Daoy (cell line): ENCODE measurements around the gene LRRC4C. TPM values are rescaled to one million over a fixed set of nuclear protein-coding genes. Genes with fewer than 3 reads are reported as not detected.

Experiments
- DNase-seq: peaks from one replicate; pipeline ENCODE4 v3.0.0-alpha.2; 2015; ENCODE audit warnings: low read depth
- total RNA-seq: library from RNA; depleted of rRNA; stranded (reverse); fragments of >200 nt; shearing (Covaris generic); gene quantifications from 2 replicates; pipeline ENCODE4 v1.2.3, GENCODE V29; 2014

LRRC4C gene
- total RNA-seq, 1 experiment from 2014 or later: not detected

DNA sequence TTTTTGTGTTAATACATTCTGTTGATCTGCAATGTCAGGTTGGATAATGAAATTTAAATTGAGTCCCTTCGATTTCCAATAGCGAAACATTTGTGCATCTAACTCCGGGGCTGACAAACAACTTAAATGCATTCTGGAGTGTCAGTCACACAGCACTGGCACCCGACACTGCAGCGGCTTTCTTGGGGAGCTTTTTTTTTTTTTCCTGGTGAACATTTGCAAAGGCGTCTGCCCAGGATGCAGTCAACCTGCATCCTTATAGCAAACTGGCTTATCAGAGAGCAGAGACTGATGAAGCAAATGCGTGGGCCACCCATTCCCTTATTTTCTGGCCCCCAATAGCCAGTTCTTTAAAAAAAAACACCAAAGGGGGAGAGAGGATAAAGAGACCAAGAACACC, 1167.7 kb downstream of the LRRC4C start:
- no peak for DNase-seq

DNA sequence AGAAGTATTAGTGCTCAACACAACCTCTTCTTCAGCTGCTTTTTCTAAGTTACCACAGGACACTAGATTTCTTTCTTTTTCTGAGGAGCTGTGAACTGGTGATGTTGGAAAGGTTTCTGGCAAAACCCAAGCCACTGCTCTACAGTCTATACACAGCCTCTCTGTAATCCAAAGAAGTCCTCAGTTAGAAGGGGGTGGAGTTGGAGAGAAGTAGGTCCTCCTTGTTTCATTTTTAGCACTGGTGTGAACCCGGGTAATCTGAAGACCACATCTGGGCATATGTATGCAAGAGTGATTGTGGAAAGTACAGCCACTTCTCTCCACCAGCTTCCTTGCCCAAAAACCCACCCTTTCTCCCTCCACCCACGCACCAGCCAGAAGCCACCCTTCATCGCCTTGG, 1168.1 kb downstream of the LRRC4C start:
- DNase-seq: no peak

DNA sequence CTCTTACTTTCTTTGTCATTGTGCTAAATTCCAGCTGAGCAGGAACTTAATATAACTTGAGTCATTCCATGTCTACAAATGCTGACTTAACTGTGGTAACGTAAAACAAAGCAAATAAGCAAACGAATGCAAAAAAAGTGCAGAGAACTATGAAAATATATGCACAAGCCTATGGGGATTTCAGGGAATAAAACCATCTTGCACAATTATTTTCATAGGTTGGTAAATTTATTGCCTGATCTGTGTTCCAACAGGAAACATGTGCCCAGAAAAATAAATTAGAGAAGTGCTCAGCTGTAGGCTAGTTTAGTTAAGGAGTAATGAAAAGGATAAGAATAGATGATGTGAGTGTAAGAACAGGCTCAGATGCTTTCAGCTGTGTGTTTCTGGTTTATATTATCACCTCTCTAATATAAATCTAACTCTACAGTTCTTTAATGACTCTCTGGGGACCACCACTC, 1169.3 kb downstream of the LRRC4C start:
- no peak for DNase-seq

DNA sequence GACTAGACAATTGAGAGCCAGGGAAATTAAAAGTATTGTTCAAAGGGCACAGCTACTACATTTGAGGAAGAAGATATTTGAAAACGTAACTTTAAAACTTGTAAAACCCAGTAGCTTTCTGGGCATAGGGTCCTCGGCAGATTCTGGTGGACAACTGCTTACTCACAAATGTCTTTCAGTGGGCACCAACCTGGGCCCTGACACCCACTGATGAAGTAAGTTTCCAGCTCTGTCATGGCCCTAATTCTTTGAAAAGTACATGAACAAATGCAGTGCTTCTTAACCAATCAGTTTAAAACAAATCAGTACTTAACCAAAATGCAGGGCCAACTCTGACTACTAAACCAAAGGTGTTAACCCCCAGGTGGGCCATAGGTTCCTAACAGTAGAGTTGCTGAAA, 1170.1 kb downstream of the LRRC4C start:
- no peak for DNase-seq

DNA sequence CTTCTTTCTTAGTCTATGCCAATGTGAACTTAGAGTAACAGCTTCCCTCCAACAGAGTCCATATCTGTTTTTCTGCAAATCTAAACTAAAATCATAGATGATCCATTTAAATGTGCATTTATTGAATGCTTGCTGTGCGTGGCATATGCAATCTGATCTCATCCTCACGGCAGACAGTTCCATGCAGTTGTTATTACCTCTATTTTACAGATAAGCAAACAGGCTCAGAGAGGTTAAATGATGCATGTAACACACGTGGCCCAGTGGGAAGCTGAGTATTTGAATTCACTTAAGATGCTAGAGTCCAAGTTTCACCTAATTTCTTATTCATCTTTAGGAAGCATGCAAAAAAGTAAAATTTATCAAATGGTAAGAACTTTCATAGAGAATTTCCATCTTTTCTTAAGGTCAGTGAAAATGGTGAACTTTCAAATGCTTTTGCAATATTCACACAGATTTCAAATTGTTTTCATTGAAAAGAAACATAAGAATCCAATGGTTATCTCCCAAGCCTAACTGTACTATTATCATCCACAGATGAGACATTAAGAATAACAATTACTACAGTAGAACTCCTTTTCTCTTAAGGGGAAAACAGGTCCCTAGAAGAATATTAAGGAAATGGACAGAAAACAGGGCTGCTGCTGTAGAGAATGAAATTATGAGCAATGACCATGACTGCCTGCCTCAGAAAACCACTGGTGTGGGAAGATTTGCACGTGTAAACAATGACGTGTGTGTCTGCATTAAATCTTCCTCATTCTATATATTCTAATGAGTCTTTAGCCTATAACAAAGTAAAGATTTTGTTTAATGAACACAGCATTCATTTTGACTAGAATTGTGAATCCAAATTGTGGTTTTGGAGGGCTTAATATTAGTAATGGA, 1171.3 kb downstream of the LRRC4C start:
- no peak for DNase-seq

DNA sequence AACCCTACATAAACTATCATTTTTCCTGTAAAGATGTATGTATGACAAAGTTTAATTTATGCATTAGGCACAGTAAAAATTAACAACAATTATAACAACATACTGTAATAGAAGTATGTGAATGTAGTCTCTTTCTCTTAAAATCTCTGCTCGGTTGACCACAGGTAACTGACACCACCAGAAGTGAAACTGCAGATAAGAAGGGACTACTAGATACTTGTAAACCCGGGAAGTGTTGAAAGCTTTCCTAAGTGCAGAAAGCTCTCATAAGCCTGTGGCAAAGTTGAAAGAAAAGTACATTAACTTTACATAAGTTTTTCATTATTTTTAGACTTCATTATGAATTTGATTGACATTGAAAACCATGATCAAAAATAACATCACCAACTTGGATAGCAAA, 1173.3 kb downstream of the LRRC4C start:
- DNase-seq: no peak

DNA sequence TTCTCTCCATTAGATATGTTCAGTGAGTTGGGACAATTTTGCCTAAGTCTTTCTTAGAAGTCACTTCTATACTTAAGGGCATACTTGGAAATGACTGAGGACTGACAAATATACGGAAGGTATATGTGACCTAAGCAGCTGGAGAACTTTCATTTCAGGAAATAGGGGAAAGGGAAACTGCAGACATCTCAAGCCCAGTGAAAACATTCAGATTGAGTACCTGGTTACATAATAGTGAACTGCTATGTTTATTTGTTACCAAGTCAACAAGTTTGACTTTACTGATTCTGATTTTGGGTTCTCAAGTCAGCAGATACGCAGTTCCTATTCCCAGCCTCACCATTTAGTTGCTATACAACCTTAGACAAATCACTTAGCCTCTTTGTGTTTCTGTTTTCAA, 1173.9 kb downstream of the LRRC4C start:
- no peak for DNase-seq

DNA sequence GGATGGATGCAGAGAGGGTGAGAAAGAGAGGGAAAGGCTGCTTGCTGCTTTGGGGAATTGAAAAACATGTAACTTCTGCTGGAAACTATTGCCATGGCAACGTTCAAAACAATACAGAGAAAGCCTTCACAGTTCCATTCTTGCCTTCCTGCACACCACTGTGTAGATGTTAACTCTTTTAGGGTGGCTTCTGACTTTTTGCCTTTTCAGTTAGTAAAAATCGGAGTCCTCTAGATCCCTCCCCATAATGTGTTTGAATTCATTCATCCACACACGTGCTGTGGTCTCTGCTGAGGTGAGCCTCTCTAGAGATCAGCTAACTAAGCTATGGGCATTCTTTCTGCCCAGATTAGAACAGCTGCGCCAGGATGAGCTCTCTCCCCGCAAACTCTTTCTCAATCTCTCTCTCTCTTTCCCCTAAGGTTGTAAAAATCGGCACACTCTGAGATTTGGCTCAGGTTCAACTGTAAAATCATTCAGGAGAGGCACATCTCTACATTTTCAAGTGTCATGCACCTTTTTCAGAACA, 1178.3 kb downstream of the LRRC4C start:
- no peak for DNase-seq

DNA sequence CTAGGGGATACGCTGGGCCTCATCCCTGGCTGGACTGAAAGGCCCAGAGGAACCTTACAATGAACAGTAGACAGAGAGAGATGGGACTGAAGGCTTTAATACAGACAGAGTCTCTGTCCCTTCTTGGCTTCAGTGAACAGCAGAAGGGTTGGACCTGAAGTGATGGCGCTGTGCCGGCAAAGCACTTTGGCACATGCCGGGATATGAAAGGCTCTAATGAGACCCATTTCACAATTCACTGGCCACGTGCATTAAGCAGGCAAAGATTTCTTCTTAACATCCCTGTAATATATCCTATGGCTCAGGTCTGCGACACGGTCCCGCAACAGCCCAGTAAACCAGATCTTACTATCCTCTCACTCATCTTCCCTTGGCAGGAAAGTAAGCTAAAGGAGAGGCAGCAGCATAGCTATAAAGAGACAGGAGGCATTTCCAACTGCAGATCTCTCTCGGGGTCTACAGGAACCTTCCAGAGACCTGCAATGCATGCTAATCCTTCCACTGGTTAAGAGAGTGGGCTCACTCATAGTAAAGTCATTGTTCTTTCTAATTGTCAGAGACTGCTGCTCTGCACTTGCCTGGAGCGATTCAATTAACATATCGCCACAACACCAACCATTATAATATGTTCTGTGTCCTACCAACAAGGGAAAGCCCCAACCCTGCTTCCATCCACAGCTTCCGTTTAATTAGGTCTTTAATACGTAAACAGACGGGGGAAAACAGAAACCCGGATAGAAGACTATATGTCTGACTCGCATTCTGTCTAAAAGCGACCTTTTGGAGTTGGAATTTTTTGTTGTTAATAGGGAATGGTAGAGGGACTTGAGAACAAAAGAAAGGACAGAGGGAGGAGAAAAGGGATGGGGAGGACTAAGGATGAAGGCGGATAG, 1179.0 kb downstream of the LRRC4C start:
- DNase-seq: no peak

DNA sequence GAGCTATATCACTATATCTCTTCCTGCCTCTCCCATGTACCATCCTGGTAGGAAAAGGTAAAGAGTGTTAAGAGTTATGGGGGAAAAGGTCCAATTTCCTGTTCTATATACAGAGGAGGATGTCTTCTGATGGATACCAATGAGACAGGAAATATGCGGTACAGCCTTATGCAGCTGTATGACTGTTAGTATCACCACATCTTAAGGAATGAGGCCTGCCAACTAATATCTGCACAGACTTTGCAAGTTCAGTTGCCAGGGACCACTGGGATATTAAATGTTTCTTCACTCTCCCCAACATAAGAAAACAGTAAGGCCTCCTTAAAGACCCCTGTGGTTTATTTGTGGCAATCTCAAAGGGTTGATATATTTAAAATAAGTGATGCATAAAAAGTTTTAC, 1182.5 kb downstream of the LRRC4C start:
- DNase-seq: no peak

DNA sequence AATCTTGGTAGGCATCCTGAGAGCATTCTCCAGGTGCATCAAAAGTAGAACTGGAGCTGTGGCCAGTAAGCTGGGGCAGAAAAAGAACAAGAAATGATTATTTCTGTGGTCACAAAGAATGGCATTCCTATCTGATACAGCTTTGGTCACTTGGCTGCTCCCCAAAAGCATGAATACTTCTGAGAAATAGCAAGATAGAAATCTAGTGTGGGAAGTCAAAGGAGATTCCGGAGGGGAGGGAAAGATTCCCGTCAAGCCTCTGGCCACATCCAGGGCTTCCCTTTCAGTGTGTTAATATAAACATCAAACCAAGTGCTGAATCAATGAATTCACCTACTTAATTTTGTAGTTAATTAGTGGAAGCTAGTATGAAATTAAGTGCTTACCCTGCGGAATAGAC, 1185.4 kb downstream of the LRRC4C start:
- DNase-seq: no peak

DNA sequence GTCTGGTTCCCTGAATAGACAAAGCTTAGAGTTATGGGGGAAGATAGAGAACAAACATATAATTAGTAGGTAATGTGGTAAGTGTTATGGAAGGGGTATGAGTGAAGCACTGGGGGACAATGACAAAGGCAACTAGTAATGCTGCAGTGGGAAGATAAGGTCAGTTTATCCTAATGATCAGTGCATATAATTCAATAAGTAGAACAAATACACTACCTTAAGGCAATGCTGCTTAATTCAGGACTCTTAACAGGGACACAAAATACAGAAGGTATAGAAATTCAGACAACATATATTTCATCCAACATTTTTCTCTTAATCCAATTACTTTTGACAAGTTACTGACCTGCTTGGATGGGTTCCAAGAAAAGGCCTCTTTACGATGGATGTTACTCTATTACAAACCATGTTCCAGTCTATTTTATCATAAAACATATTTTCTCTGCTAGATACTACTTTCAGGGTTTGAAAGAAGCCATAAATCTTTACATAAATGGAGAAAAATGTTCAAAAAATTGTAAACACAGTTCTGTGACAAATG, 1186.2 kb downstream of the LRRC4C start:
- DNase-seq: no peak

DNA sequence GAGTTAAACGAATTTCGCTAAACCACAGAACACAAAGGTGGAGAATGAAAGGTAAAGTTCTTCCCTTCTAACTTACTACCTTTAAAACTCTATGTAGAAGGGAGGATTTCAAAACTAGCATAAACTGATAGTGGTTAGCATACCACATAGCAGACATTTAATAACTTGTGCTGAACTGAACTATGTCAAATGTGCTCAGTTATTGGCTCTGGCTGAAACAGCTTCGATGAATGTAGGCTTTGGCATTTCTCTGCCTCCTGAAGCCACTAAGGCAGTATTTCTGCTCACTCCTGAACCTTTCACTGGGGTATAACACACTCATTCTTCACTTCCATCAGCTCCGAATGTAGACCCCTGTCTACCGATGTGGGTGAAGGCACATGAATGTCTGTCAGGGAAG, 1188.1 kb downstream of the LRRC4C start:
- DNase-seq: no peak

DNA sequence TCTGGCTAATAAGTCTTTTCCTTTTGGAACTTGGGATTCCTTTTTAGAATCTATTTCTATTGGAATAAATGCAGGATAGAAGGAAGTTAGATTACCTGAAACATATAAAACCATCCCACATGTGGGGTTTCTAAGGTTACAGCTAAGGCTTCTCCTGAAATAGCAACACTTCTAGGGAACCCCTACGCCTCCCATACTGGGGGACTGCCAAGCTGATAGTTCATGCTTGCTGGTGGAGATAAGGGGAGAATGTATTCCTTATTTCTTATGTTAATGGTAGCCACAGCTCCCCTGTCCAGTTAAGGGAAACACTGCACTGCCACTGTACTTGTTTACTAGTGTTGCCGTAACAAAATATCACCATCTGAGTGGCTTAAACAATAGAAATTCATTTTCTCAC, 1189.6 kb downstream of the LRRC4C start:
- no peak for DNase-seq

DNA sequence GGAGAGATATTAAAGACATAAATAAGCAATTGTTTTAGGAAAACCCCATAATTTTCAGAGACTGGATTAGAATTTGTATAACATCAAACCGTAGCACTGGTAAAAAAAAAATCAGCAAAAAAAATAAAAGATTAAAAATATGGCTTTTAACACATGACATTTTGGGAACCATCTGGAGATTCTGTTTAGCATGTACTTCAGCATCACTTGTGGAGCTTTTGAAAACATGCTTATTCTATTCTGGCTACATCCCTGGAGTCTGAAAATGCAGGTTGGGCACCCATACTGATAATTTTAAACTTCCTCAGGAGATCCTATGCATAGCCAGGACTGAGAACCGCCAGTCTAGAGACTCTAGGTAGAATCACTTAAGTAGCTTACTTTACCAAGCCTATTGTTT, 1190.9 kb downstream of the LRRC4C start:
- DNase-seq: no peak

DNA sequence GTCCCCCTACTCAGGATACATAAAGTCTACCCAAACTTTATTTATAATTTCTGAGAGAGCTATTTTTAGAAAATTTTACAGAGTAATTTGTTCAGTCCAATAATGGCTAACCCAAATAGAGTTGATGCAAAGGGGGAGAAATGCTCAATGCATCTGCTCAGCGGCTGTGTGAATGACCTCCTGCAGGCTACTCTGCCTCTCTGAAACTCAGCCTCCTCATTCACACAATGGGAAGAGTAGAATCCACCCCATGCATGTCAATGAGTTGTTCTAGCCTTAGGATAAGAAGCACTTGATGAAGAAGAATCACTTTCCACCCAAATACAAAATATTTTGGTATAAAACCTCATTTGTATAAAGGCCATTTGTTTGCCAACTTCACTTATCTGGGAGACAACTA, 1204.0 kb downstream of the LRRC4C start:
- DNase-seq: no peak

DNA sequence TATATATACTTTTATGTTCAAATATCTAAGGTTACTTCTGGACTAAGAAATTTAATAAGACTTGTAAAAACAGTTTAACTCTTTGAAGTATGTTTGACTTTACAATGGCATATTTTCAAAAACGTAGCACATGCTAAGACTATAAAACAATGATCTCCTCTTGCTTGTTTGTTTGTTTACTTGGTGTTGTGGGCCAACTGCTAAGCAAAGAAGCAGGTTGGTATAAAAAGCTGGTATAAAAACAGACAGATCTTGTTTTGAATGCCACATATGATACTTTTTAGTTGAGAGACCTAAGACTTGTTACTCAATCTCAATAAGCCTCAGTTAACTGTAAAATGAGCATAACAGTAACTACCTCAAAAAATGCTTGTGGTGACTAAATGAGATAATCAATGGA, 1206.3 kb downstream of the LRRC4C start:
- DNase-seq: no peak

DNA sequence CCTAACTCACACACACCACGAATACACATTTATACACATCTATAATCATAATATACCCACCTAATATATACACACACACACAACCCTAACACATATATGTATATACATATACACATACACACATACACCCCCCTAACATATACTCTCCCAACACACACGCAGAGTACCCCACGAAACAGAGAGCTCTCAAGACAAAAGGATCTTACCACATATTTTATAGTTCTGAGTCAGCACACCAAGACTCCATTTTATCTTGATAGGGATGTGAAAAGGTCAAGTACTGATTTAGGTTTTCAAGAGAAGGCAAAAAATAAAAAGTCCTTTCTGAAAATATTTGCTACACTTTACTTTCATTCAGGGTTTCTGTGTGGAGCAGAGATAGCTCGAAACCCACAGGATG, 1207.2 kb downstream of the LRRC4C start:
- DNase-seq: no peak

DNA sequence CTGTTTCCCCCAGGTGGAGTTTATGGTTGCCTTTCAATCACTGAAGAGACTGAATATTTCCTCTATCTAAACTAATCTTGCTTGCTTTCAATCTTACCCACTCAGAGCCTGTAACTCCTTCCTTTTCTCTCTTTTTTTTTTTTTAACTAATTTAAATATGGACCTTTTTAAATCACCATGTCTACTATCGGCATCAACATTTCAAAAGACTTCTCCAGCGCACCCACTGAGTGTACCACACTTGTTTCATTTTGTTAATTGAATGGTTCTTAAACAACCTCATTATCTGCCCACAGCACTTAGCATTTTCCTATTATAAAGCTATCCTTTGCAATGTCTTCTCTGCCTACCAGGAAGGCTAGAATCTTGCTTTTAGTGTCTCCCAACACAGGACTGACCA, 1212.5 kb downstream of the LRRC4C start:
- no peak for DNase-seq

DNA sequence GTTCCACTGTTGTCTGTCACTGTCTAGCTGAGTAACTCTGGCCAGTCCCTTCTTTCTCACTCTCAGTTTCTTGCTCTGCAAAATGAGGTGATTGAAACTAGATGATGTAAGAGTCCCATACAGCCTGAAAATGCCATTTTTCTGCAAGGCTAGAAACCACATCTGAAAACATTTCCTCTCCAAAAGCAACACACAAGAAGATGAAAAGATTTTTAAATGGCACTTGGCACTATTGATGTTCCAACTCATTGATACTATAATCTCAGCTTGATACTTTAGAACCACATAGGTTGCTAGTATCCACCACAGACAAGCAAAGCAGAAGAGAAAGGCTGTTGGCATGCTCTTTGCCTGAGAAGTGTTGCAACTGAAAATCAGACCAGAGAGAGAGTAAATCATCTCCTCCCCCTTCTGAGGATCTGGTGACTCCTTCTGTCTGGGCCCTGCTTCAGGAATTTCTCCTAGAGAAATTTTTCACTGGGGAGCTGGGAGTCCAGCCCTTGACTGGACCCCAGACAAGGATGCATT, 1217.9 kb downstream of the LRRC4C start:
- DNase-seq: no peak

DNA sequence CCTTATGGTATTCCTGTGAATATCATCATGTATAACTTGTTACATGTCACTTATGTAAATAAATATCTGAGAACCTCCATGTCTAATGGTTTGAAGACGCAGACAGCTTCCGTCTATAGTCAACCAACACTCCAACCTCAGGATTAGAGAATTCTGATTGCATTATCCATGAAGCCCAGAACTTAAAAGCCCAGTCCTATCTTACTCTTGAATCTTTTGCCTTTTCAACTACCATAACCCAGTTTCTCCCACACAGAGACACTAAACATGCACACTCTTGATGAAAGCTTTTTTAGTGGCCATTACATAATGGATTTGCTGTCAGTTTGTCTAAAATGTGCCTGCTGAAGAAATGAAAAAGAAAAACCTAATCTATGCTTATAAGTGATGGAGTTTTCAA, 1219.2 kb downstream of the LRRC4C start:
- no peak for DNase-seq

DNA sequence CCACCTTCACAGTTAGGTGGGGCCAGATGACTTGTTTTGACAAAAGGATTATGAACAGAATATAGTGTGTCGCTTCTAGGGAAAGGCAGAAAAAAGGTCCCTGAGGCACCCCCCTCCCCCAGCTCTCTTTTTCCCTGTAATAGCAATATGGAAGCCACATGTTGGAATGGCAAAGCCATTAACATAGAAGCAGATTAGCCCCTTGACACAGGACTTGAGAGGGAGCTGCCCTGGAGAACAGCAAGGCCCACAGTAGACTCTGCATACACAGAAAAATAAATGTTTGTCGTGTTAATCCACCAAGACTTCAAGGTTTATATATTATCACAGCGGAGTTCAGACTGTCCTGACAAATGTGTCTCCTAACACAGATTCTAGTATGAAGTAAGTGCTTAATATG, 1222.9 kb downstream of the LRRC4C start:
- DNase-seq: no peak
